Thyroid gland (tissue), 4 donors: ENCODE measurements around the gene RREB1.

Experiments used
- CTCF ChIP-seq, 6 experiments: fragments of 200-600 bp in 3 of 6; fragments of 450-650 bp in 3 of 6; sonication (generic) in 3 of 6; IDR thresholded peaks; one replicate each; pipeline ENCODE4 v1.5.1; 2016 to 2019; ENCODE audit warnings: antibody characterized with exemption in 6 of 6, mild to moderate bottlenecking in 2 of 6, inconsistent platforms in 1 of 6, moderate library complexity in 1 of 6
- POLR2A ChIP-seq, 2 donors: fragments of 450-650 bp; IDR thresholded peaks; one replicate each; pipeline ENCODE4 v1.6.1; 2017; ENCODE audit warnings: antibody characterized with exemption in 2 of 2, mild to moderate bottlenecking in 2 of 2, moderate library complexity in 1 of 2

GRCh38 chr6:7172649-7173048, 64.9 kb downstream of the RREB1 start:
- TF ChIP-seq POLR2A (IDR thresholded peaks at IDR 0.05) (no peak), CTCF (IDR thresholded peaks at IDR 0.05) (no peak)
